GM18861 (cell line): ENCODE results near the gene OR2L2.
"Not testable (repeated sequence)": the region's sequence is repeated elsewhere in the genome, so short reads cannot be mapped to it uniquely, and the experiment has no call there.

Experiments
- ATAC-seq: cut with Tn5 transposase; IDR thresholded peaks from one replicate; pipeline ENCODE4 v1.9.1; 2021; ENCODE audit not compliant: unreplicated experiment

The OR2L2 gene, protein sequence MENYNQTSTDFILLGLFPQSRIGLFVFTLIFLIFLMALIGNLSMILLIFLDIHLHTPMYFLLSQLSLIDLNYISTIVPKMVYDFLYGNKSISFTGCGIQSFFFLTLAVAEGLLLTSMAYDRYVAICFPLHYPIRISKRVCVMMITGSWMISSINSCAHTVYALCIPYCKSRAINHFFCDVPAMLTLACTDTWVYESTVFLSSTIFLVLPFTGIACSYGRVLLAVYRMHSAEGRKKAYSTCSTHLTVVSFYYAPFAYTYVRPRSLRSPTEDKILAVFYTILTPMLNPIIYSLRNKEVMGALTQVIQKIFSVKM

DNA sequence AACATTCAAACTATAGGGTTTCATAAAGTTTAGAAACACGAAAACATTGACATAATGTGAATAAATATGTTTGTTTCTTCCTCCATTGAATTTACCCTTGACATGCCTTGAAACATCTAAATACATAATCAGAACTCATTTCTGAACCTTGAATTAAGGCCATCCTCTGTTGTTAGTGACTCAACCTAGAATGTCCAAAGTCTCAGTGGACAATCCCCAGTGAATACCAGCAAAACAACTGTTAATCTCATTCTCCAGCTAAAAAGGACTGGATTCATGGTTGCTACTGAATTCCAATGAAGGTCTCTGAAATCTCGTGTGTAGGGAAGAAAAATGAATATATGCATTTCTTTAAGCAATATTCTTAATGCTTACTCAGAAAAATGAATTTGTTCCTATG, at the start of gene OR2L2:
TSS of gene OR2L2 (plus strand) at position 301 of the 400 bp plus-strand sequence. CDS start 8,198 bp downstream, outside the sequence.
- ATAC-seq: no peak

DNA sequence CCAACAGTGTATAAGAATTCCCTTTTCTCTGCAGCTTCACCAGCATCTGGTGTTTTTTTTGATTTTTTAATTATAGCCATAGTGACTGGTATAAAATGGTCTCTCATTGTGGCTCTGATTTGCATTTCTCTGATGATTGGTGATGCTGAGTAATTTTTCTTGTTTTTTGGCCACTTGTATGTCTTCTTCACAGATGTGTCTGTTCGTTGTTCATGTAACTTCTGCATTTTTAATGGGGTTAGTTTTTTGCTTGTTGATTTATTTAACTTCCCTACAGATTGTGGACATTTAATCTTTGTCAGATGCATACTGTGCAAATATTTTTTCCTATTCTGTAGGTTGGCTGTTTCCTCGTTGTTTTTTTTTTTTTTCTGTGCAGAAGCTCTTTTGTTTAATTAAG, 36.9 kb upstream of the OR2L2 start:
- ATAC-seq: no peak

DNA sequence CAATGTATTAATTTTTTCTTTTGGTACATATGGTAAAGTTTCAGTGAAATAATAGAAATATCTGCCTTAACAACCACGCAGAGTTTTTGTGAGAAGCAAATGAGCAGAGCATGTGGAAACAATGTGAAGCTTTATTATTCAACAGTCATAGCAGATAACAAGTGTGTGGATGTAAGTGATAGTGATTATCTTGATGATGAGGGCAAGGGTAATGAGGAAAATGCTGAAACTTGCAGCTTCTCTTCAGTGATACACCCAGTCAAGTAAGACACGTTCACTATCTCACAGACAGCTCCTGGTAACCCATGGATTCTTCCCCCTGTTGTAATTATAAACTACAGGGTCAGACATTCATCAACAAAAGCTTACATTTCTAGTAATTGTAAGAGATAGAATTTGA, 31.1 kb upstream of the OR2L2 start:
- ATAC-seq: no peak

DNA sequence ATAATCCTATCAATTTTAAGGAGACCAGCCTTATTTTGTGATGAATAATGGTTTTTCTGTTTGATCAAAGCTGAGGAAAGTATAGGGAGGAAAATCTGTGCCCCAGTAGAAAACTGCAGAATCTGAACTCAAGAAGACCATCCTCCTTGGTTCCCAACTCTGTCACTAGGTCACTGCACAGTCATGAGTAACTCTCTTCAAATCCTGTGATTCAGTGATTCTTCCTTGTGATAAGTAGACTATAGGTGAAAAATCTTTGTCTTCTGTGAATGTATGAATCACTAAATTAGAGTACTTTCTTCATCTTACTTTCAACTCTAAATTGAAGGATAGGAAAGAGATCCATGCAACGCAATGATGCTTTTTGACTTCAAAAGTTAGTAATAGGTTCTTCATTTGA, 29.7 kb upstream of the OR2L2 start:
- ATAC-seq: no peak

DNA sequence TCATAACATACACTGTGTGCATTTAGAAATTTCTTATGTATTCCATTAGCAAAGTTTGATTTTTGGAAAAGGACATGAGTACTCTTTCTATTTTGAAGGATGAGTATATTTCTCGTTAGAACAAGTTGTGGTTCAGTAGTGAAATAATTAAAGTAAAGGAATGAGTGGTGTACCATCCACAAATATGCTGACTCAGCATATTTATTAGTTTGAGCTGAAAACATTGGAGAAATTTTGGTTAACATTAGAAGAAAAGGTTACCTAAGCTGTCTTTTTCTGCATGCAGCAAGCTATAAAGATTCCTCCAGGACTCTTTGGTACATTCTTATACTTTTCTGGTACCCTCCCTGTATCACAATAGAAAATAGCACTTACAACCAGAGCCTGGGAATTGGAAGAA, 22.1 kb upstream of the OR2L2 start:
- ATAC-seq: no peak

DNA sequence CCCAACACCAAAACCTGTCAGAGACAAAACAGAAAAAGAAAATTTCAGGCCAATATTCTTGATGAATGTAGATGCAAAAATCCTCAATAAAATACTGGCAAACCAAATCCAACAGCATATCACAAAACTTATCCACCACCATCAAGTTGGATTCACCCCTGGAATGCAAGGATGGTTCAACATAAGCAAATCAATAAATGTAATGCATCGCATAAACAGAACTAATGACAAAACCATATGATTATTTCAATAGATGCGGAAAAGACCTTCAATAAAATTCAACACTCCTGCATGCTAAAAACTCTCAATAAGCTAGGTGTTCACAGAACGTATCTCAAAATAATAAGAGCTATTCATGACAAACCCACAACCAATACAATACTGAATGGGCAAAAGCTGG, 20.2 kb upstream of the OR2L2 start:
- no peak for ATAC-seq

DNA sequence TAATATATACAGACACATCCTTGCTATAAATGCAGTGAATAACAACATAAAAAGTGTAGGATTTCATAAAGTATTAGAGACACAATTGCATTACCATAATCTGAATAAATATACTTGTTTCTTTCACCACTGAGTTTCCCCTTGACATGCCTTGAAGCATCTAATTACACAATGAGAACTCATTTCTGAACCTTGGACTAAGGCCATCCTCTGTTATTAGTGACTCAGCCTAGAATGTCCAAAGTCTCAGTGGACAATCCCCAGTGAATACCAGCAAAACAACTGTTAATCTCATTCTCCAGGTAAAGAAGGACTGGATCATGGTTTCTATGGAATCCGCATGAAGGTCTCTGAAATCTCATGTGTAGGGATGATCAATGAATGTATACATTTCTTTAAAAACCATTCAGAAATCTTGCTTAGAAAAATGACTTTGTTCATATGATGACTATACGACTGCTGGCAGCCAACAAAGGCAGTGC, 16.6 kb upstream of the OR2L2 start, which contains the start of gene OR2L5:
TSS of gene OR2L5 (plus strand) at position 432 of the 482 bp plus-strand sequence. CDS start 8,288 bp downstream, outside the sequence.
- ATAC-seq: no peak

DNA sequence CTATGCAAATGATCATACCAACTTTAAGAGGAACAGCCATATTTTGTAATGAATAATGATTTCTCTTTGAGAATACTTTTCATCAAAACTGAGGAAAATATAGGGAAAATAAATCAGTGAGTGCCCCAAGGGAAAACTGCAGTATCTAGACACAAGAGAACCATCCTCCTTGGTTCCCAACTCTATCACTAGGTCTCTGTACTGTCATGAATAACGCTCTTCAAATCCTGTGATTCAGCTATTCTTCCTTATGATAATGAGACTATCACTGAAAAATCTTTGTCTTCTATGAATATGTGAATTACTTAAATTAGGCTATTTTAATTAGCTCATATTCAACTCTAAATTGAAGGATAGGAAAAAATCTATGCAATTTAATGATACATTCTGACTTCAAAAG, 14.1 kb upstream of the OR2L2 start:
- ATAC-seq: no peak

DNA sequence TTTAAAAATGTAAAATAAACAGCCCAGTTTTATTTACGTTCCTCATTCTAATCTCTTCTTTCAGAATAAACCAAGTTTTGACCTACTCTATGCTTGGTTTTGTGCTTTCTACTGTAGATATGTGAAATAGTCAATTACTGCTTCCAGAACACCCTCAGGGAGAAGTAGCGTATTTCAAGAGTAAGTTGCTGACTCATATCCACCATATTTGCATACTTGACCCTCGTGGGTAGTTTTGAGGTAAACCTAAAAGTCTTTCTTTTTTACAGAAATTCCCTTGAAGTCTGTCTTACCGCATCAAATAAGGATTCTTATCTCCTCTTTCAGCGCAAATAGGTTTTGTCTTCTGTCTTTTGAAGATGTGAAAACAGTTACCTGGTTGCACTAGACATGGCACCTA, 15.3 kb downstream of the OR2L2 start:
- ATAC-seq: peak; percentile 45

DNA sequence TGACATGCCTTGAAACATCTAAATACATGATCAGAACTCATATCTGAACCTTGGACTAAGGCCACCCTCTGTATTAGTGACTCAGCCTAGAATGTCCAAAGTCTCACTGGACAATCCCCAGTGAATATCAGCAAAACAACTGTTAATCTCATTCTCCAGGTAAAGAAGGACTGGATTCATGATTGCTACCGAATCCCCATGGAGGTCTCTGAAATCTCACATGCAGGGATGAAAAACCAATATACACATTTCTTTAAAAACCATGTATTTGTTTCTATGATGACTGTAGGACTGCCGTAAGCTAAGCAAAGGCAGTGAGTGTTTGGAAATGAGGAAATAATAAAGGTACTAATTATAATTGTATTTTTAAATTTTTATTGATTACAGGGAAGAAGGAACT, 16.7 kb downstream of the OR2L2 start, which contains the start of gene OR2L3:
TSS of gene OR2L3 (plus strand) at position 301 of the 400 bp plus-strand sequence. CDS start 13,846 bp downstream, outside the sequence.
- ATAC-seq: no peak

DNA sequence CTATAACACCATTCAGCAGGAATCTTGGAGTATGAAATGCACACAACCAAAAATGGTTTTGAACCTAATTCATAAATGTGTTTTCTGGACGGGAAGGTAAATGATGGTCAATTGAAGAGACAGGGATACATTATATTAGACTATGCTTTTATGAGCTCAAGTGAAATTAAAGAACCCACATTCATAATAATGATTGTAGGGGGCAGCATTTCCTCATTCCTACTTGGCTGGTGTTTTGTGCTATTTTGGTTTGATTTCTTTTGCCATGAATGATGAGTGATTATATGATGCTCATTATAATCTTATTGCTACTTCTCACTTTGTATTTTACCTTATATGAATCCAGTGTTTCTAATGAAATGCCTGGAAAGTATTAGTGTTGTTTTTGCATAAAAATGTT, 17.1 kb downstream of the OR2L2 start:
- no peak for ATAC-seq

DNA sequence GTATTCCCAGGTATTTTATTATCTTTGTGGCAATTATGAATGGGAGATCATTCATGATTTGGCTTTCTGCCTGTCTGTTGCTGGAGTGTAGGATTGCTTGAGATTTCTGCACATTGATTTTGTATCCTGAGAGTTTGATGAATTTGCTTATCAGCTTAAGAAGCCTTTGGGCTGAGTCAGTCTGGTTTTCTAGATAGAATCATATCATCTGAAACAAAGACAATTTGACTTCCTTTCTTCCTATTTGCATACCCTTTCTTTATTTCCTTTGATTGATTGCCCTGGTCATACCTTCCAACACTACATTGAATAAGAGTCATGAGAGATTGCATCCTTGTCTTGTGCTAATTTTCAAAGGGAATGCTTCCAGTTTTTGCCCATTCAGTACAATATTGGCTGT, 24.8 kb downstream of the OR2L2 start:
- no peak for ATAC-seq

DNA sequence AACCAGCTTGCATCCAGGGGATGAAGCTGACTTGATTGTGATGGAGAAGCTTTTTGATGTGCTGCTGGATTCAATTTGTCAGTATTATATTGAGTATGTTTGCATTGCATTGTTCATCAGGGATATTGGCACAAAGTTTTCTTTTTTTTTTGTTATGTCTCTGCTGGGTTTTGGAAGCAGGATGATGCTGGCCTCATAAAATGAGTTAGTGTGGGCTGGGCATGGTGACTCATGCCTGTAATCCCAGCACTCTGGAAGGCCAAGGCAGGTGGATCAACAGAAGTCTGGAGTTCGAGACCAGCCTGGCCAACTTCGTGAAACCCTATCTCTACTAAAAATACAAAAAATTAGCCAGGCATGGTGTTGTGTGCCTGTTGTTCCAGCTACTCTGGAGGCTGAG, 25.4 kb downstream of the OR2L2 start:
- no peak for ATAC-seq

DNA sequence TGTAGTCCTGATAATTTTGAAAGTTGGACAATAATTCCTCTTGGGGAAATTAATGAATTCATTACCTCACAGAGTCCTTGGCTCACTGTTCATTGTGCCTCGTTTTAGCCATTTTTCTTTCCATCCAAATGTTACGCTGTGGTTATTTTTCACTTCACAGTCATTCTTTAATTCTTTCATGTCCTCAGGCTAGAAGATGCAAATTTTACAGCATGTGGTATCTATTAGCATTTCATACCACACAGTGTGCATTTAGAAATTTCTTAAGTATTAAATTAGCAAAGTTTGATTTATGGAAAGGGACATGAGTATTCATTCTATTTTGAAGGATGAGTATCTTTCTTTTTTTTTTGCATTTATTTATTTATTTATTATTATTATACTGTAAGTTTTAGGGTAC, 35.2 kb downstream of the OR2L2 start:
- ATAC-seq: no peak

DNA sequence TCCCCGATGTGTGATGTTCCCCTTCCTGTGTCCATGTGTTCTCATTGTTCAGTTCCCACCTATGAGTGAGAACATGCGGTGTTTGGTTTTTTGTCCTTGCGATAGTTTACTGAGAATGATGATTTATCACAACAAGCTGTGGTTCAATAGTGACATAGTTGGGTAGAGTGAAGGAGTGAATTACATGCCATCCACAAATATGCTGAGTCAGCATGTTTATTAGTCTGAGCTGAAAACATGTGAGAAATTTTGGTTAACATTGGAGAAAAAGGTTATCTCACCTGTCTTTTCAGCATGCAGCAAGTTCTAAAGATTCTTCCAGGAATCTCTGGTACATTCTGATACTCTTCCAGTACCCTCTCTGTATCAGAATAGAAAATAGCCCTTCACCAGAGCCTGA, 35.7 kb downstream of the OR2L2 start:
- no peak for ATAC-seq

DNA sequence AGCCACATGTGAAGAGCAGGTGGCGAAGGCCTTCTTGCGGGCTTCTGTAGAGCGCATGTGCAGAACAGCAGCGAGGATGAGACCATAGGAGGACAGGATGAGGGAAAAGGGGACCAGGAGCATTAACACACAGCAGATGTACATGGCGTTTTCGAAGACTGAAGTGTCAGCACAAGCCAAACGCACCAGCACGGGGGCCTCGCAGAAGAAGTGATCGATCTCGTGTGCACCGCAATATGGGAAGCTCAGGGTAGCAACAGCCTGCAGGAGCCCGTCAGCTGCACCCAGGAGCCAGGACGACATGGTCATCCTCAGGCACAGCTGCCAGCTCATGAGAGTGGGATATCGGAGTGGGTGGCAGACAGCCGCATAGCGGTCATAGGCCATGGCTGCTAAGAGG, 54.0 kb downstream of the OR2L2 start:
- not testable (repeated sequence) for ATAC-seq
